Right lobe of liver (tissue), 4 donors: ENCODE results near the gene FBXL13.

ENCODE experiments used
- POLR2A ChIP-seq: fragments of 450-650 bp; IDR thresholded peaks from one replicate; pipeline ENCODE4 v1.6.1; 2017; ENCODE audit warnings: antibody characterized with exemption, mild to moderate bottlenecking
- TF ChIP-seq, protein P1 (sequence below), 4 donors: fragments of 200-600 bp in 3 of 4; fragments of 450-650 bp in 1 of 4; IDR thresholded peaks; one replicate each; pipeline versions ENCODE4 v1.5.1 to v1.8.0; 2016 to 2022; ENCODE audit warnings: antibody characterized with exemption in 4 of 4, mild to moderate bottlenecking in 2 of 4
- donor health status: DM: no; HTN: no; CAD: no.
- donor health status: DM: no; HTN: no; CAD: no.
- donor health status: DM: no; HTN: yes; CAD: no.

DNA sequence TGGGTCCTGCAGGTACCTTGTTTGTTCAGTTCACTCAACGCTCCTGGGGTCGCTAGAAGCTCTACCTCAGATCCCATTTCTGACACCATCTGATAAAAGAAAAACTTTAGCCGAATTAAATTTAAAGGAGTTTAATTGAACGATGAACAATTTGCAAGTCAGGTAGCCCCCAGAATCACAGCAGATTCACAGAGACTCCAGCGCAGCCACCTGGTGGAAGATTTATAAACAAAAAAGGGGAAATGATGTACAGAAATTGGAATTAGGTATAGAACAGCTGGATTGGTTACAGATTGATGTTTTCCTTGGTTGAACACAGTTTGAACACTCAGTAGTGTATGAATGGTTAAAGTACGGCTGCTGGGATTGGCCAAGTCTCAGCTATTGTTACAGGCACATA, 23.1 kb downstream of the FBXL13 start:
- TF ChIP-seq, protein P1, sequence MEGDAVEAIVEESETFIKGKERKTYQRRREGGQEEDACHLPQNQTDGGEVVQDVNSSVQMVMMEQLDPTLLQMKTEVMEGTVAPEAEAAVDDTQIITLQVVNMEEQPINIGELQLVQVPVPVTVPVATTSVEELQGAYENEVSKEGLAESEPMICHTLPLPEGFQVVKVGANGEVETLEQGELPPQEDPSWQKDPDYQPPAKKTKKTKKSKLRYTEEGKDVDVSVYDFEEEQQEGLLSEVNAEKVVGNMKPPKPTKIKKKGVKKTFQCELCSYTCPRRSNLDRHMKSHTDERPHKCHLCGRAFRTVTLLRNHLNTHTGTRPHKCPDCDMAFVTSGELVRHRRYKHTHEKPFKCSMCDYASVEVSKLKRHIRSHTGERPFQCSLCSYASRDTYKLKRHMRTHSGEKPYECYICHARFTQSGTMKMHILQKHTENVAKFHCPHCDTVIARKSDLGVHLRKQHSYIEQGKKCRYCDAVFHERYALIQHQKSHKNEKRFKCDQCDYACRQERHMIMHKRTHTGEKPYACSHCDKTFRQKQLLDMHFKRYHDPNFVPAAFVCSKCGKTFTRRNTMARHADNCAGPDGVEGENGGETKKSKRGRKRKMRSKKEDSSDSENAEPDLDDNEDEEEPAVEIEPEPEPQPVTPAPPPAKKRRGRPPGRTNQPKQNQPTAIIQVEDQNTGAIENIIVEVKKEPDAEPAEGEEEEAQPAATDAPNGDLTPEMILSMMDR (IDR thresholded peaks at IDR 0.05) = no peak
- no peak for TF ChIP-seq POLR2A
